CD14-positive monocyte (primary cell): ENCODE results near the gene LRRK1. TPM values are rescaled to one million over a fixed set of nuclear protein-coding genes. Genes with fewer than 3 reads are reported as not detected.
A peak's percentile ranks its signal among the peaks of the same experiment; 100 is the strongest.

Source experiments
- DNase-seq, 3 donors: peaks; one replicate each; pipeline ENCODE4 v3.0.0-alpha.2; 2011 to 2022
- H2AFZ ChIP-seq: 2 replicates; pipeline ENCODE4 v1.6.0; 2012; ENCODE audit warnings: mild to moderate bottlenecking, low read depth, low read length, inconsistent platforms; ENCODE audit not compliant: insufficient read depth, poor library complexity, severe bottlenecking
- H3K27ac ChIP-seq, 2 donors: 1 replicate in 1 of 2; 2 replicates in 1 of 2; pipeline ENCODE4 v1.5.1; 2012 to 2013; ENCODE audit warnings: low read length in 2 of 2, control low read depth in 1 of 2, inconsistent platforms in 1 of 2, low read depth in 1 of 2, mild to moderate bottlenecking in 1 of 2
- H3K27me3 ChIP-seq, 2 donors: one replicate each; pipeline versions ENCODE4 v1.6.0 to v1.6.1; 2011 to 2013; ENCODE audit warnings: low read length in 2 of 2; ENCODE audit not compliant: control insufficient read depth in 2 of 2, insufficient read depth in 2 of 2
- H3K36me3 ChIP-seq, 2 donors: replicated peaks in 1 of 2; 1 replicate in 1 of 2; 2 replicates in 1 of 2; pipeline versions ENCODE4 v1.5.1 to v1.6.1; 2012 to 2013; ENCODE audit warnings: low read length in 2 of 2, control low read depth in 1 of 2, inconsistent platforms in 1 of 2, mild to moderate bottlenecking in 1 of 2; ENCODE audit not compliant: insufficient read depth in 2 of 2, control insufficient read depth in 1 of 2
- H3K4me1 ChIP-seq, 2 donors: 1 replicate in 1 of 2; 2 replicates in 1 of 2; pipeline versions ENCODE4 v1.5.1 to v1.6.1; 2012 to 2013; ENCODE audit warnings: low read length in 2 of 2, control low read depth in 1 of 2, inconsistent platforms in 1 of 2, mild to moderate bottlenecking in 1 of 2, moderate library complexity in 1 of 2; ENCODE audit not compliant: insufficient read depth in 2 of 2, control insufficient read depth in 1 of 2
- H3K4me2 ChIP-seq: replicated peaks from 2 replicates; pipeline ENCODE3; 2012; ENCODE audit warnings: low read length, moderate library complexity, mild to moderate bottlenecking; ENCODE audit not compliant: poor library complexity, severe bottlenecking; ENCODE audit errors: extremely low read depth
- H3K4me3 ChIP-seq, 3 experiments: fragments of 200-600 bp in 1 of 3; sonication (generic) in 1 of 3; replicated peaks in 1 of 3; 1 replicate in 2 of 3; 2 replicates in 1 of 3; pipeline ENCODE4 v1.5.1; 2011 to 2013; ENCODE audit warnings: low read length in 3 of 3, mild to moderate bottlenecking in 3 of 3, control low read depth in 2 of 3, low read depth in 2 of 3, inconsistent platforms in 1 of 3, moderate library complexity in 1 of 3
- H3K79me2 ChIP-seq: 2 replicates; pipeline ENCODE4 v1.6.0; 2012; ENCODE audit warnings: mild to moderate bottlenecking, control low read depth, inconsistent platforms, low read length, moderate library complexity; ENCODE audit not compliant: insufficient read depth
- H3K9ac ChIP-seq: 2 replicates; pipeline ENCODE4 v1.6.0; 2017; ENCODE audit warnings: low read length, mild to moderate bottlenecking; ENCODE audit not compliant: insufficient read depth, poor library complexity, severe bottlenecking
- H3K9me3 ChIP-seq, 2 donors: replicated peaks in 1 of 2; 1 replicate in 1 of 2; 2 replicates in 1 of 2; pipeline versions ENCODE4 v1.5.1 to v1.6.1; 2012 to 2013; ENCODE audit warnings: low read length in 2 of 2, control low read depth in 1 of 2; ENCODE audit not compliant: control insufficient read depth in 1 of 2, insufficient read depth in 1 of 2
- H4K20me1 ChIP-seq: 2 replicates; pipeline ENCODE4 v1.6.0; 2012; ENCODE audit warnings: mild to moderate bottlenecking, low read length, control low read depth, moderate library complexity; ENCODE audit not compliant: insufficient read depth
- H3K27ac Mint-ChIP-seq, 7 donors: one replicate each; pipeline ENCODE4 v1.8.0; 2020; ENCODE audit warnings: mild to moderate bottlenecking in 7 of 7, mixed read lengths in 7 of 7, moderate library complexity in 6 of 7, inconsistent platforms in 2 of 7
- H3K27me3 Mint-ChIP-seq, 3 donors: one replicate each; pipeline ENCODE4 v1.8.0; 2021 to 2022; ENCODE audit warnings: low read depth in 3 of 3, mild to moderate bottlenecking in 3 of 3, mixed read lengths in 3 of 3, moderate library complexity in 3 of 3, inconsistent platforms in 1 of 3
- H3K36me3 Mint-ChIP-seq, 2 donors: one replicate each; pipeline ENCODE4 v1.8.0; 2020; ENCODE audit warnings: mixed read lengths in 2 of 2, inconsistent platforms in 1 of 2, mild to moderate bottlenecking in 1 of 2
- H3K4me1 Mint-ChIP-seq: one replicate; pipeline ENCODE4 v1.8.0; 2020; ENCODE audit warnings: mild to moderate bottlenecking, mixed read lengths
- H3K4me3 Mint-ChIP-seq, 2 donors: one replicate each; pipeline ENCODE4 v1.8.0; 2020; ENCODE audit warnings: mild to moderate bottlenecking in 2 of 2, mixed read lengths in 2 of 2, moderate library complexity in 1 of 2
- H3K9me3 Mint-ChIP-seq, 7 donors: one replicate each; pipeline ENCODE4 v1.8.0; 2020 to 2022; ENCODE audit warnings: mixed read lengths in 7 of 7, mild to moderate bottlenecking in 6 of 7, moderate library complexity in 6 of 7, inconsistent platforms in 2 of 7
- CTCF ChIP-seq: fragments of 200-600 bp; IDR thresholded peaks from one replicate; pipeline ENCODE4 v1.8.0; 2022; ENCODE audit warnings: antibody characterized with exemption, mild to moderate bottlenecking
- WGBS: methylation state at CpG from one replicate; pipeline ENCODE4 v1.1.5; 2013; ENCODE audit warnings: missing lambda C conversion rate; ENCODE audit not compliant: insufficient coverage; 5-methylcytosine and 5-hydroxymethylcytosine counted together
- intact Hi-C, 2 donors: fragments of 100-400 bp; cut with micrococcal nuclease; formaldehyde crosslinking; loops; one replicate each; pipeline versions ENCODE4 v1.15.0 to v1.15.1; 2023
- polyA plus RNA-seq, 3 donors: library from polyadenylated mRNA; depleted of rRNA in 1 of 3; unstranded in 2 of 3; stranded (reverse) in 1 of 3; fragments of 300-500 nt in 2 of 3; fragments of >200 nt in 1 of 3; fragmentation: Illumina TruSeq in 2 of 3; gene quantifications; 1 replicate in 2 of 3; 2 replicates in 1 of 3; pipeline ENCODE4 v1.2.3, GENCODE V29; 2012 to 2021

Gene LRRK1
- polyA plus RNA-seq, 3 donors, result 1.7 to 18.9 (median 5.4) TPM

- WGBS, result 98% methylated on average over 8 of the region's 10 CpGs
- no peak overlapping the region for H3K27ac ChIP-seq
- no peaks in the 10 kb centered on the region for H3K36me3 ChIP-seq
- peaks cover 0 to 3% of the 10 kb centered on the region in 2 donors for H3K9me3 ChIP-seq
- no peak overlapping the region for H3K4me3 ChIP-seq
- H3K4me2 ChIP-seq, result no peak overlapping the region
- H2AFZ ChIP-seq, result no peak overlapping the region
- TF ChIP-seq CTCF, result no peak
- H3K4me1 ChIP-seq, result peaks cover 14 to 22% of the 10 kb centered on the region in 2 donors
- H3K27me3 Mint-ChIP-seq, result peaks cover 25 to 52% (median 29%) of the 10 kb centered on the region in 3 donors
- peaks cover 0 to 10% (median 3%) of the 10 kb centered on the region in 7 donors for H3K9me3 Mint-ChIP-seq
- H3K9ac ChIP-seq, result no peak overlapping the region
- peaks cover 0 to 3% of the 10 kb centered on the region in 2 donors for H3K36me3 Mint-ChIP-seq
- H3K79me2 ChIP-seq, result no peaks in the 10 kb centered on the region
- H3K27ac Mint-ChIP-seq, result no peak overlapping the region
- intact Hi-C loops, result no loop called here
- peak overlapping the region in 1 of 2 donors; percentile 6 for H3K4me3 Mint-ChIP-seq
- no peaks in the 10 kb centered on the region for H4K20me1 ChIP-seq
- H3K4me1 Mint-ChIP-seq, result peaks cover 13% of the 10 kb centered on the region
- DNase-seq, result no peak
- peaks cover 0 to 15% of the 10 kb centered on the region in 2 donors for H3K27me3 ChIP-seq
Observed at GRCh38 chr15:101085311-101085700, 166.1 kb downstream of the LRRK1 start.

GRCh38 chr15:101086394-101087171 is 167.4 kb downstream of the LRRK1 start:
- Histone ChIP-seq H2AFZ (no peak overlapping the region), H3K27ac (no peak overlapping the region), H3K4me2 (no peak overlapping the region), H3K27me3 (peaks cover 0 to 15% of the 10 kb centered on the region in 2 donors), H3K4me3 (no peak overlapping the region), H3K9ac (no peak overlapping the region), H3K79me2 (no peaks in the 10 kb centered on the region), H3K9me3 (peaks cover 0 to 6% of the 10 kb centered on the region in 2 donors), H4K20me1 (no peaks in the 10 kb centered on the region), H3K4me1 (peaks cover 14 to 22% of the 10 kb centered on the region in 2 donors), H3K36me3 (no peaks in the 10 kb centered on the region)
- Mint-ChIP-seq H3K36me3 (peaks cover 0 to 7% of the 10 kb centered on the region in 2 donors), H3K9me3 (peaks cover 0 to 15% (median 9%) of the 10 kb centered on the region in 7 donors), H3K27me3 (peaks cover 31 to 54% (median 32%) of the 10 kb centered on the region in 3 donors), H3K4me3 (peak overlapping the region in 1 of 2 donors; percentile 65), H3K27ac (peak overlapping the region in 1 of 7 donors; percentile 48), H3K4me1 (peaks cover 13% of the 10 kb centered on the region)
- no peak for DNase-seq
- no peak for TF ChIP-seq CTCF
- 91% methylated on average over 34 of the region's 48 CpGs for WGBS
- intact Hi-C loops, result no loop called here
